T-helper 1 cell treated with Interleukin-12 subunit alpha and Interleukin-12 subunit beta and Interleukin-4 antibody, amounts not matched to agents 30 μg/mL and 1 μg/mL, for 36 hours (primary cell): ENCODE results near the gene DEK.

Experiments
- H3K27ac Mint-ChIP-seq: one replicate; pipeline ENCODE4 v1.8.0; 2021; ENCODE audit warnings: mild to moderate bottlenecking, mixed read lengths
- H3K27me3 Mint-ChIP-seq: one replicate; pipeline ENCODE4 v1.8.0; 2021; ENCODE audit warnings: low read depth, mixed read lengths
- H3K36me3 Mint-ChIP-seq: one replicate; pipeline ENCODE4 v1.8.0; 2021; ENCODE audit warnings: low read depth, mixed read lengths
- H3K4me1 Mint-ChIP-seq: one replicate; pipeline ENCODE4 v1.8.0; 2021; ENCODE audit warnings: low read depth, mixed read lengths
- H3K4me3 Mint-ChIP-seq: one replicate; pipeline ENCODE4 v1.8.0; 2021; ENCODE audit warnings: mild to moderate bottlenecking, moderate library complexity, mixed read lengths
- H3K9me3 Mint-ChIP-seq: one replicate; pipeline ENCODE4 v1.8.0; 2021; ENCODE audit warnings: mixed read lengths

The DEK gene

GRCh38 chr6:18259675-18260447 is 4.5 kb downstream of the DEK start:
- H3K9me3 Mint-ChIP-seq: no peaks in the 10 kb centered on the region
- H3K27ac Mint-ChIP-seq: peak overlapping the region; percentile 12
- peaks cover 50% of the 10 kb centered on the region for H3K36me3 Mint-ChIP-seq
- peak overlapping the region; percentile 46 for H3K4me3 Mint-ChIP-seq
- no peaks in the 10 kb centered on the region for H3K27me3 Mint-ChIP-seq
- peaks cover 42% of the 10 kb centered on the region for H3K4me1 Mint-ChIP-seq

DNA sequence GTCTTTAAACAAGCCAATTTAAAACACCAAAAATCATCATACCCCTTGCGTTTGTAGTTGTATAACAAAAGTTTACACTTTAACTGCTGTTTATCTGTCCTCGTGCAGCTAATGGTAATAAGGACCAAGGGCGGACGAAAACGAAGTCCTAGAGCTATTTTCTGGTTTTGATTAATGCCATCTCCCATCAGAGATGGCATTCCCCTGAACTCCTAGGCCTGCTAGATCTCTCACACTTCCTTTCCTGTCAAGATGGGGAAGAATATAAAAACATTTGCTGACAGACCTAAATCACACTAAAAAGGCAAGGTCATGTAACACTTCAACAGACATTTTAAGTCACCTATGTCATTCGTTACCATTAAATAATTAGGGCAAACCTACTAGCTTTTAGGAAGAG is 9.5 kb downstream of the DEK start:
- Mint-ChIP-seq H3K9me3 (no peaks in the 10 kb centered on the region), H3K36me3 (peaks cover 42% of the 10 kb centered on the region), H3K4me1 (peaks cover 19% of the 10 kb centered on the region), H3K4me3 (no peak overlapping the region), H3K27me3 (no peaks in the 10 kb centered on the region), H3K27ac (no peak overlapping the region)

- H3K4me3 Mint-ChIP-seq: no peak overlapping the region
- H3K4me1 Mint-ChIP-seq: peaks cover 16% of the 10 kb centered on the region
- H3K27ac Mint-ChIP-seq: no peak overlapping the region
- H3K36me3 Mint-ChIP-seq: peaks cover 46% of the 10 kb centered on the region
- no peaks in the 10 kb centered on the region for H3K27me3 Mint-ChIP-seq
- H3K9me3 Mint-ChIP-seq: no peaks in the 10 kb centered on the region
These were observed 10.7 kb downstream of the DEK start for GRCh38 chr6:18253635-18254034.

GRCh38 chr6:18249271-18249670 is 15.1 kb downstream of the DEK start:
- H3K4me1 Mint-ChIP-seq: peaks cover 30% of the 10 kb centered on the region
- no peak overlapping the region for H3K4me3 Mint-ChIP-seq
- peaks cover 51% of the 10 kb centered on the region for H3K36me3 Mint-ChIP-seq
- H3K27ac Mint-ChIP-seq: no peak overlapping the region
- no peaks in the 10 kb centered on the region for H3K27me3 Mint-ChIP-seq
- no peaks in the 10 kb centered on the region for H3K9me3 Mint-ChIP-seq

GRCh38 chr6:18248698-18249097 is 15.6 kb downstream of the DEK start:
- H3K36me3 Mint-ChIP-seq: peaks cover 54% of the 10 kb centered on the region
- H3K4me3 Mint-ChIP-seq: no peak overlapping the region
- peaks cover 34% of the 10 kb centered on the region for H3K4me1 Mint-ChIP-seq

DNA sequence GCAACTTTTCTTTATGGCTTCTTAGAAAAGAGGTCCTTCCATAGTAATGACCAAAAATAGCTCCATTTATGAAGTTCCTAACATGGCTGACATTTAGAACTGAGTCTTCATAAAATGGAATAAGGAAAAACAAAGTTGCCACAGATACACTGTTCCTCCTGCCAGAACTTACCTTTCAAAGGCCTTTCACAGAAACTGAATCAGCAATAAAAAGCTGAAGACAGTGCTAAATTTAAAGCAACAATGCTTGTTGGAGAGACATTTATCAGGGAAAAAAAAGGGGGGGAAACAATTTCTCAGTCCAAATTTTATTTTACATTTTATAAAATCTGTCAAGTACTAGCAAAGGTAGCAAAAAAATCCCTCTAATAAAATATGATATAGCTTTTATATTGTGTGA is 17.3 kb downstream of the DEK start:
- Mint-ChIP-seq H3K27ac (no peak overlapping the region), H3K4me1 (peaks cover 46% of the 10 kb centered on the region), H3K36me3 (peaks cover 62% of the 10 kb centered on the region), H3K9me3 (no peaks in the 10 kb centered on the region), H3K27me3 (no peaks in the 10 kb centered on the region), H3K4me3 (no peak overlapping the region)

More at GRCh38 chr6:18248698-18249097, 15.6 kb downstream of the DEK start:
- no peak overlapping the region for H3K27ac Mint-ChIP-seq
- no peaks in the 10 kb centered on the region for H3K27me3 Mint-ChIP-seq
- no peaks in the 10 kb centered on the region for H3K9me3 Mint-ChIP-seq

- H3K4me1 Mint-ChIP-seq: peaks cover 48% of the 10 kb centered on the region
- no peak overlapping the region for H3K27ac Mint-ChIP-seq
- no peaks in the 10 kb centered on the region for H3K9me3 Mint-ChIP-seq
- peaks cover 57% of the 10 kb centered on the region for H3K36me3 Mint-ChIP-seq
- no peaks in the 10 kb centered on the region for H3K27me3 Mint-ChIP-seq
- no peak overlapping the region for H3K4me3 Mint-ChIP-seq
These were observed 18.1 kb downstream of the DEK start for GRCh38 chr6:18246205-18246604.

DNA sequence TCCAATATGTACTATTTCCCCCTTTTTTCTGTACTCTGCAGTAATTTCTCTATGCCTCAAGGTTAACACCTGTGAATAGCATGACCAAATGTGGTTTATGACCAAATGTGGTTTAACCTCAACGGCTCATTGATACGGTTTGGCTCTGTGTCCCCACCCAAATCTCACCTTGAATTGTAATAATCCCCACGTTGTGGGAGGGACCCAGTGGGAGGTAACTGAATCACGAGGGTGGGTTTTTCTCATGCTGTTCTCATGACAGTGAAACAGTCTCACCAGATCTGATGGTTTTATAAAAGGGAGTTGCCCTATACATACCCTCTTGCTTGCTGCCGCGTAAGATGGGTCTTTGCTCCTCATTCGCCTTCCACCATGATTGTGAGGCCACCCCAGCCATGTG is 18.7 kb downstream of the DEK start:
- no peak overlapping the region for H3K4me3 Mint-ChIP-seq

DNA sequence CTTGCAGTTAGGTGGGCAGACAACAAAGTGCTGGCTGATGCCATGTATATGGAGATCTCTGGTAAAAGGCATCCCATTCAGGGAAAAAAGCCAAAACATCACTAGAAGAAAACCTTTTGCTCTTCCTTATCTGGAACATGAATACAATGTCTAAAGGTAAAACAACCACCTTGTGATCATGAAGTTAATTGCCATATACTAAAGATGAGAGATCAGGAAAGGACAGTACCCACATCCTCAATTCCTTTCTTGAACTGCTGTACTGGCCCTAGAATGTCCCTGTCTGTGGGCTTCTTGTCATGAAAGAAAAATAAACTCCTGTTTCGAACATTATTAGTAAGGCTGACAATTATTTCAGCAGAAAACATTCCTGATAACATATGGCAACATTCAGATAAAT is 19.3 kb downstream of the DEK start:
- Mint-ChIP-seq H3K4me1 (peaks cover 51% of the 10 kb centered on the region), H3K27me3 (no peaks in the 10 kb centered on the region), H3K4me3 (no peak overlapping the region), H3K36me3 (peaks cover 57% of the 10 kb centered on the region), H3K9me3 (no peaks in the 10 kb centered on the region), H3K27ac (no peak overlapping the region)

More for the DNA sequence above, 18.7 kb downstream of the DEK start:
- H3K27ac Mint-ChIP-seq: peak overlapping the region; percentile 73
- no peaks in the 10 kb centered on the region for H3K27me3 Mint-ChIP-seq
- peaks cover 51% of the 10 kb centered on the region for H3K4me1 Mint-ChIP-seq
- H3K36me3 Mint-ChIP-seq: peaks cover 57% of the 10 kb centered on the region
- no peaks in the 10 kb centered on the region for H3K9me3 Mint-ChIP-seq

GRCh38 chr6:18244251-18244650 is 20.1 kb downstream of the DEK start:
- no peak overlapping the region for H3K27ac Mint-ChIP-seq
- no peaks in the 10 kb centered on the region for H3K9me3 Mint-ChIP-seq
- H3K4me1 Mint-ChIP-seq: peaks cover 47% of the 10 kb centered on the region
- no peak overlapping the region for H3K4me3 Mint-ChIP-seq
- no peaks in the 10 kb centered on the region for H3K27me3 Mint-ChIP-seq
- peaks cover 57% of the 10 kb centered on the region for H3K36me3 Mint-ChIP-seq

- H3K27me3 Mint-ChIP-seq: no peaks in the 10 kb centered on the region
- H3K4me3 Mint-ChIP-seq: no peak overlapping the region
- H3K36me3 Mint-ChIP-seq: peaks cover 50% of the 10 kb centered on the region
- no peak overlapping the region for H3K27ac Mint-ChIP-seq
- peaks cover 46% of the 10 kb centered on the region for H3K4me1 Mint-ChIP-seq
- H3K9me3 Mint-ChIP-seq: no peaks in the 10 kb centered on the region
These were observed 20.9 kb downstream of the DEK start for GRCh38 chr6:18243302-18243893.

DNA sequence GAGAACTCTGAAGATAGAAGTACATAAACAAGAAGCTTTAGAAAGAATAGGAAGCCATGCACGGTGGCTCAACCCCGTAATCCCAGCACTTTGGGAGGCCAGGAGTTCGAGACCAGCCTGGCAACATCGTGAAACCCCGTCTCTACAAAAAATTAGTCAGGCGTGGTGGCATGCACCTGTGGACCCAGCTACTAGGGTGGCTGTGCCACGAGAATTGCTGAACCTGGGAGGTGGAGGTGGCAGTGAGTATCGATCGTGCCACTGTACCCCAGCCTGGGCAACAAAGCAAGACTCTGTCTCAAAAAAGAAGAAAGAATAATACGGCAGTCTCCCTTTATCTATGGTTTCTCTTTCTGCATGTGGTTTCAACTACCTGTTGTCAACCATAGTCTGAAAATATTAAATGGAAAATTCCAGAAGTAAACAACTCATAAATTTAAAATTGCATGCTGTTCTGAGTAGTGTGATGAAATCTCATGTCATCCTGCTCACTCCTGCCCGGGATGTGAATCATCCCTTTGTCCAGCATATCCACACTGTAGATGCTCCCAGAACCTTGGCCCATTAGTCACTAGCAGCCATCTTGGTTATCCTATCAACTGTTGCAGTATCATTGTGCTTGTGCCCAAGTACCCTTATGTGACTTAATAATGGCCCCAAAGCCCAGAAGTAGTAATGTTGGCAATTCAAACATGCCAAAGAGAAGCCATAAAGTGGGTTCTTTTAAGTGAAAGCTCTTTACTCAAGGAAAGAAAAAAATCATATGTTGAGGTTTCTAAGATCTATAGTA is 22.1 kb downstream of the DEK start:
- Mint-ChIP-seq H3K9me3 (no peaks in the 10 kb centered on the region), H3K27me3 (no peaks in the 10 kb centered on the region), H3K4me1 (peaks cover 45% of the 10 kb centered on the region), H3K27ac (peak overlapping the region; percentile 74), H3K36me3 (peaks cover 56% of the 10 kb centered on the region), H3K4me3 (no peak overlapping the region)

GRCh38 chr6:18241208-18242038 is 22.9 kb downstream of the DEK start:
- Mint-ChIP-seq H3K4me1 (peaks cover 39% of the 10 kb centered on the region), H3K9me3 (no peaks in the 10 kb centered on the region), H3K4me3 (peak overlapping the region; percentile 8), H3K27me3 (no peaks in the 10 kb centered on the region), H3K36me3 (peaks cover 56% of the 10 kb centered on the region), H3K27ac (peak overlapping the region; percentile 23)

GRCh38 chr6:18240230-18240629 is 24.1 kb downstream of the DEK start:
- Mint-ChIP-seq H3K4me1 (peaks cover 31% of the 10 kb centered on the region), H3K27me3 (no peaks in the 10 kb centered on the region), H3K4me3 (no peak overlapping the region), H3K36me3 (peaks cover 56% of the 10 kb centered on the region), H3K9me3 (no peaks in the 10 kb centered on the region), H3K27ac (no peak overlapping the region)
